HepG2 (cell line): ENCODE results near the gene TUBA1C. TPM values are rescaled to one million over a fixed set of nuclear protein-coding genes. Genes with fewer than 3 reads are reported as not detected.

Experiments used
- ATAC-seq: fragments of 200-7000 bp; cut with Tn5 transposase; 3 replicates; pipeline ENCODE4 v1.9.1; 2020; ENCODE audit warnings: mild to moderate bottlenecking, moderate library complexity
- BruUV-seq: library from RNA; stranded (reverse); fragments of 400-500 nt; replicated peaks from 2 replicates; lab custom pipeline; 2021; lab: Mats Ljungman, UMichigan
- CTCF ChIA-PET: fragments of 300-600 bp; formaldehyde crosslinking; extraction: SDS; loops from one replicate; lab custom pipeline; 2021; ENCODE audit warnings: low total read pairs, inconsistent platforms, low intra/inter-chr PET ratio; lab: Yijun Ruan, JAX
- POLR2A ChIA-PET: fragments of 350-600 bp; sonication (Branson Sonifier 250); formaldehyde crosslinking; loops from one replicate; lab custom pipeline; 2020; ENCODE audit warnings: antibody characterized with exemption, inconsistent platforms; lab: Yijun Ruan, JAX
- DNase-seq: peaks from one replicate; pipeline ENCODE4 v3.0.0-alpha.2; 2015; ENCODE audit warnings: low spot score
- FAIRE-seq: peaks from 3 replicates; lab custom pipeline; 2011; peaks lifted over from hg19 to GRCh38; lab: Jason Lieb, UNC
- H2AFZ ChIP-seq: one replicate; pipeline ENCODE4 v1.6.1; 2011; ENCODE audit warnings: low read length, inconsistent platforms
- H3K27ac ChIP-seq: fragments of 300-600 bp; 3 replicates; pipeline ENCODE4 v1.8.0; 2011; ENCODE audit warnings: mixed run types, mild to moderate bottlenecking, mixed read lengths, low read length, inconsistent platforms; ENCODE audit not compliant: insufficient read depth; ENCODE audit errors: extremely low read length
- H3K27me3 ChIP-seq, 2 experiments: fragments of 200-600 bp in 1 of 2; 2 replicates in 1 of 2; 3 replicates in 1 of 2; pipeline versions ENCODE4 v1.6.0 to v1.8.0; 2011; ENCODE audit warnings: low read length in 2 of 2, mild to moderate bottlenecking in 2 of 2, moderate library complexity in 2 of 2, inconsistent platforms in 1 of 2; ENCODE audit not compliant: insufficient read depth in 2 of 2, control insufficient read depth in 1 of 2
- H3K36me3 ChIP-seq, 2 experiments: fragments of 200-600 bp in 1 of 2; replicated peaks in 1 of 2; 2 replicates in 1 of 2; 3 replicates in 1 of 2; pipeline versions ENCODE4 v1.5.1 to v1.8.0; 2011; ENCODE audit warnings: low read length in 2 of 2, inconsistent platforms in 1 of 2; ENCODE audit not compliant: insufficient read depth in 2 of 2, control insufficient read depth in 1 of 2
- H3K4me1 ChIP-seq: 2 replicates; pipeline ENCODE4 v1.5.1; 2012; ENCODE audit warnings: low read length, inconsistent platforms; ENCODE audit not compliant: insufficient read depth
- H3K4me2 ChIP-seq: 2 replicates; pipeline ENCODE4 v1.6.0; 2011; ENCODE audit warnings: low read depth, low read length, inconsistent platforms
- H3K4me3 ChIP-seq, 3 experiments: fragments of 200-600 bp in 1 of 3; sonication (generic), shearing (Covaris generic) in 1 of 3; replicated peaks in 1 of 3; 2 replicates each; pipeline ENCODE4 v1.5.1; 2011 to 2016; ENCODE audit warnings: low read length in 3 of 3, inconsistent platforms in 2 of 3, low read depth in 2 of 3, mild to moderate bottlenecking in 2 of 3, control low read depth in 1 of 3, mixed read lengths in 1 of 3; ENCODE audit not compliant: insufficient read depth in 1 of 3
- H3K79me2 ChIP-seq: one replicate; pipeline ENCODE4 v1.6.1; 2011; ENCODE audit warnings: low read length, inconsistent platforms; ENCODE audit not compliant: insufficient read depth
- H3K9ac ChIP-seq: 2 replicates; pipeline ENCODE4 v1.6.0; 2011; ENCODE audit warnings: mild to moderate bottlenecking, low read depth, low read length, inconsistent platforms; ENCODE audit not compliant: insufficient read depth
- H3K9me3 ChIP-seq: 2 replicates; pipeline ENCODE4 v1.5.1; 2012; ENCODE audit warnings: mild to moderate bottlenecking, low read length
- H4K20me1 ChIP-seq: 2 replicates; pipeline ENCODE4 v1.6.0; 2011; ENCODE audit warnings: inconsistent platforms, mild to moderate bottlenecking, low read length, moderate library complexity; ENCODE audit not compliant: insufficient read depth
- AFF4 ChIP-seq: sonication (generic); formaldehyde crosslinking; IDR thresholded peaks from 2 replicates; pipeline ENCODE4 v1.4.0; 2020; ENCODE audit warnings: missing genetic modification reagents
- CCDC6 ChIP-seq: sonication (generic); formaldehyde crosslinking; IDR thresholded peaks from 2 replicates; pipeline ENCODE4 v1.8.1; 2022; ENCODE audit warnings: mild to moderate bottlenecking, missing genetic modification reagents, moderate library complexity
- ERF ChIP-seq: IDR thresholded peaks from 2 replicates; pipeline ENCODE4 v1.6.1; 2018; ENCODE audit warnings: missing biosample characterization, missing genetic modification reagents
- GTF2F1 ChIP-seq: fragments of 150-350 bp; IDR thresholded peaks from 2 replicates; pipeline ENCODE4 v1.6.1; 2014; ENCODE audit warnings: low read length
- HNRNPH1 ChIP-seq: fragments of 200-400 bp; formaldehyde crosslinking; optimal IDR thresholded peaks from 2 replicates; pipeline ENCODE3; 2017; ENCODE audit warnings: mild to moderate bottlenecking, low read depth, low read length
- KDM3A ChIP-seq: IDR thresholded peaks from 2 replicates; pipeline ENCODE4 v1.6.1; 2018; ENCODE audit warnings: low read depth, missing compliant biosample characterization
- KIAA2018 ChIP-seq: sonication (generic); formaldehyde crosslinking; IDR thresholded peaks from 2 replicates; pipeline ENCODE4 v1.5.0; 2020; ENCODE audit warnings: mild to moderate bottlenecking, missing genetic modification reagents, borderline replicate concordance
- POGZ ChIP-seq: sonication (generic); formaldehyde crosslinking; IDR thresholded peaks from 2 replicates; pipeline ENCODE4 v1.4.0; 2020; ENCODE audit warnings: mild to moderate bottlenecking, missing genetic modification reagents
- SSRP1 ChIP-seq: IDR thresholded peaks from 2 replicates; pipeline ENCODE4 v1.6.1; 2016; ENCODE audit warnings: control low read depth
- ZNF296 ChIP-seq: sonication (generic); formaldehyde crosslinking; conservative IDR thresholded peaks from 2 replicates; pipeline ENCODE4 v1.5.0; 2020; ENCODE audit warnings: mild to moderate bottlenecking, missing genetic modification reagents
- ZNF335 ChIP-seq: sonication (generic); formaldehyde crosslinking; IDR thresholded peaks from 2 replicates; pipeline ENCODE4 v1.4.0; 2020; ENCODE audit warnings: missing genetic modification reagents
- ZNF460 ChIP-seq: sonication (generic); formaldehyde crosslinking; IDR thresholded peaks from 2 replicates; pipeline ENCODE4 v1.5.1; 2020; ENCODE audit warnings: missing genetic modification reagents, mild to moderate bottlenecking, borderline replicate concordance
- ZNF501 ChIP-seq: sonication (generic); formaldehyde crosslinking; IDR thresholded peaks from 2 replicates; pipeline ENCODE4 v1.5.1; 2020; ENCODE audit warnings: mild to moderate bottlenecking, moderate library complexity, missing genetic modification reagents
- ZNF576 ChIP-seq: sonication (generic); formaldehyde crosslinking; IDR thresholded peaks from 2 replicates; pipeline ENCODE4 v1.4.0; 2020; ENCODE audit warnings: mild to moderate bottlenecking, missing genetic modification reagents
- WGBS: methylation state at CpG from one replicate; pipeline ENCODE4 v1.1.6; 2017; ENCODE audit warnings: low lambda C conversion rate; 5-methylcytosine and 5-hydroxymethylcytosine counted together
- in situ Hi-C: cut with HindIII; loops from 2 replicates; pipeline ENCODE4 v1.10.0; 2017; ENCODE audit warnings: low pct_unique_long_range_greater_than_20kb; ENCODE audit not compliant: extremely low pct_ligation_motif_present
- intact Hi-C: fragments of 100-400 bp; cut with micrococcal nuclease; formaldehyde crosslinking; loops from one replicate; pipeline ENCODE4 v1.10.0; 2022; ENCODE audit not compliant: unreplicated experiment
- polyA plus RNA-seq, 8 experiments: library from polyadenylated mRNA; depleted of rRNA in 3 of 8; stranded (reverse) in 7 of 8; unstranded in 1 of 8; fragments of >200 nt; fragmentation: Illumina TruSeq in 4 of 8; extraction: Trizol in 4 of 8; gene quantifications; 2 replicates each; pipeline versions ENCODE4 v1.2.1 to v1.2.3, GENCODE V29; 2011 to 2016; ENCODE audit warnings: low read depth in 4 of 8, missing spikeins in 1 of 8, mixed read lengths in 1 of 8; ENCODE audit not compliant: insufficient read depth in 1 of 8
- total RNA-seq, 5 experiments: library from RNA; depleted of rRNA; stranded (reverse); fragments of >200 nt; fragmentation: Illumina TruSeq; extraction: Trizol; gene quantifications; 2 replicates each; pipeline ENCODE4 v1.2.3, GENCODE V29; 2016; ENCODE audit warnings: low read depth in 1 of 5

The TUBA1C gene
- total and polyA plus RNA-seq, 2 of the 13 experiments (the other 11 are each of a cell fraction or from before 2014, with no cell fraction given), result 693 to 1,075 TPM

GRCh38 chr12:49253033-49253623, 11.8 kb upstream of the TUBA1C start:
- BruUV-seq, result no TSS peak
- ChIA-PET POLR2A (no interaction called here), CTCF (no interaction called here)
- FAIRE-seq, result no peak
- Histone ChIP-seq H3K27me3 (no peaks in the 10 kb centered on the region), H3K4me3 (no peak overlapping the region), H3K9ac (no peak overlapping the region), H3K4me2 (no peak overlapping the region), H3K36me3 (no peaks in the 10 kb centered on the region), H3K4me1 (peaks cover 33% of the 10 kb centered on the region), H2AFZ (no peak overlapping the region), H4K20me1 (no peaks in the 10 kb centered on the region), H3K9me3 (no peaks in the 10 kb centered on the region), H3K27ac (no peak overlapping the region), H3K79me2 (no peaks in the 10 kb centered on the region)
- in situ Hi-C loops, result no loop called here
- intact Hi-C loops, result no loop called here
- WGBS, result 81% methylated on average over 11 of the region's 11 CpGs
- no peak for ATAC-seq
- no peak for DNase-seq
- TF ChIP-seq AFF4 (CRISPR knock-in tag) (no peak), ZNF335 (CRISPR knock-in tag) (no peak), KIAA2018 (CRISPR knock-in tag) (no peak), CCDC6 (CRISPR knock-in tag) (no peak), ZNF296 (CRISPR knock-in tag) (no peak), GTF2F1 (no peak), HNRNPH1 (no peak), ZNF501 (no peak), ERF (CRISPR knock-in tag) (no peak), POGZ (no peak), ZNF576 (CRISPR knock-in tag) (no peak), SSRP1 (CRISPR knock-in tag) (no peak), ZNF460 (CRISPR knock-in tag) (no peak), KDM3A (CRISPR knock-in tag) (no peak)
